WTC11 (cell line): Measurements from ENCODE around the gene B4GALNT1. TPM values are rescaled to one million over a fixed set of nuclear protein-coding genes. Genes with fewer than 3 reads are reported as not detected.

ENCODE experiments used
- ATAC-seq: fragments of 200-7000 bp; cut with Tn5 transposase; 2 replicates; pipeline ENCODE4 v1.10.0; 2021; ENCODE audit warnings: mild to moderate bottlenecking, moderate library complexity
- CTCF ChIA-PET: fragments of 300-600 bp; sonication (Branson Sonifier 250); formaldehyde crosslinking; loops from one replicate; lab custom pipeline; 2021; ENCODE audit warnings: antibody characterized with exemption; lab: Charles Lee
- POLR2A ChIA-PET: fragments of 350-600 bp; sonication (Branson Sonifier 250); formaldehyde crosslinking; loops from one replicate; lab custom pipeline; 2021; ENCODE audit warnings: antibody characterized with exemption; lab: Charles Lee
- DNase-seq: peaks from one replicate; pipeline ENCODE4 v3.0.0; 2021; ENCODE audit warnings: low spot score
- H3K27ac Mint-ChIP-seq: 2 replicates; pipeline ENCODE4 v1.8.0; 2021; ENCODE audit warnings: mixed read lengths
- H3K27me3 Mint-ChIP-seq: 2 replicates; pipeline ENCODE4 v1.8.0; 2021; ENCODE audit warnings: low read depth, mild to moderate bottlenecking, moderate library complexity, mixed read lengths
- H3K36me3 Mint-ChIP-seq: 2 replicates; pipeline ENCODE4 v1.8.0; 2021; ENCODE audit warnings: mixed read lengths
- H3K4me1 Mint-ChIP-seq: 2 replicates; pipeline ENCODE4 v1.8.0; 2022; ENCODE audit warnings: mixed read lengths
- H3K4me3 Mint-ChIP-seq: 2 replicates; pipeline ENCODE4 v1.8.0; 2021; ENCODE audit warnings: mild to moderate bottlenecking, moderate library complexity, mixed read lengths
- H3K9me3 Mint-ChIP-seq: 2 replicates; pipeline ENCODE4 v1.8.0; 2021; ENCODE audit warnings: mixed read lengths
- ARID4B ChIP-seq: sonication (generic); formaldehyde crosslinking; IDR thresholded peaks from 2 replicates; pipeline ENCODE4 v1.8.0; 2023; ENCODE audit warnings: missing genetic modification reagents, mild to moderate bottlenecking, borderline replicate concordance
- ATF3 ChIP-seq: sonication (generic); formaldehyde crosslinking; conservative IDR thresholded peaks from 2 replicates; pipeline ENCODE4 v1.8.1; 2022; ENCODE audit warnings: mild to moderate bottlenecking, missing genetic modification reagents
- ATF6 ChIP-seq: sonication (generic); formaldehyde crosslinking; IDR thresholded peaks from 2 replicates; pipeline ENCODE4 v1.8.1; 2023; ENCODE audit warnings: mild to moderate bottlenecking, missing genetic modification reagents
- E2F5 ChIP-seq: sonication (generic); formaldehyde crosslinking; IDR thresholded peaks from 2 replicates; pipeline ENCODE4 v1.8.1; 2022; ENCODE audit warnings: mild to moderate bottlenecking, moderate library complexity, missing genetic modification reagents
- FOXP1 ChIP-seq: sonication (generic); formaldehyde crosslinking; IDR thresholded peaks from 2 replicates; pipeline ENCODE4 v1.8.0; 2022; ENCODE audit warnings: missing genetic modification reagents, mild to moderate bottlenecking, moderate library complexity, borderline replicate concordance
- IRF2 ChIP-seq: sonication (generic); formaldehyde crosslinking; IDR thresholded peaks from 2 replicates; pipeline ENCODE4 v1.8.0; 2022; ENCODE audit warnings: low read depth, missing genetic modification reagents, borderline replicate concordance
- MXD4 ChIP-seq: fragments of 250-450 bp; sonication (Bioruptor Pico); IDR thresholded peaks from 2 replicates; pipeline ENCODE4 v1.8.0; 2021; ENCODE audit warnings: mild to moderate bottlenecking, moderate library complexity, borderline replicate concordance
- PRDM15 ChIP-seq: sonication (generic); formaldehyde crosslinking; IDR thresholded peaks from 2 replicates; pipeline ENCODE4 v1.8.0; 2022; ENCODE audit warnings: missing genetic modification reagents
- SMAD4 ChIP-seq: sonication (generic); formaldehyde crosslinking; IDR thresholded peaks from 2 replicates; pipeline ENCODE4 v1.8.0; 2022; ENCODE audit warnings: mild to moderate bottlenecking, missing genetic modification reagents
- TEAD4 ChIP-seq: sonication (generic); formaldehyde crosslinking; IDR thresholded peaks from 2 replicates; pipeline ENCODE4 v1.8.0; 2022; ENCODE audit warnings: mild to moderate bottlenecking, missing genetic modification reagents
- USF1 ChIP-seq: sonication (generic); formaldehyde crosslinking; IDR thresholded peaks from 2 replicates; pipeline ENCODE4 v1.8.0; 2022; ENCODE audit warnings: mild to moderate bottlenecking, missing genetic modification reagents
- ZBTB21 ChIP-seq: sonication (generic); formaldehyde crosslinking; IDR thresholded peaks from 2 replicates; pipeline ENCODE4 v1.8.1; 2023; ENCODE audit warnings: mild to moderate bottlenecking, missing genetic modification reagents, borderline replicate concordance
- ZBTB43 ChIP-seq: sonication (generic); formaldehyde crosslinking; IDR thresholded peaks from 2 replicates; pipeline ENCODE4 v1.8.1; 2023; ENCODE audit warnings: mild to moderate bottlenecking, missing genetic modification reagents
- ZNF219 ChIP-seq: sonication (generic); formaldehyde crosslinking; IDR thresholded peaks from 2 replicates; pipeline ENCODE4 v1.8.0; 2023; ENCODE audit warnings: missing genetic modification reagents, mild to moderate bottlenecking, borderline replicate concordance
- ZNF396 ChIP-seq: fragments of 250-450 bp; sonication (Bioruptor Pico); IDR thresholded peaks from 2 replicates; pipeline ENCODE4 v1.8.0; 2021; ENCODE audit warnings: mild to moderate bottlenecking, moderate library complexity, borderline replicate concordance
- ZNF423 ChIP-seq: fragments of 250-450 bp; sonication (Bioruptor Pico); IDR thresholded peaks from 2 replicates; pipeline ENCODE4 v2.1.2; 2022; ENCODE audit warnings: mild to moderate bottlenecking, moderate library complexity
- ZNF532 ChIP-seq: fragments of 250-450 bp; sonication (Bioruptor Pico); IDR thresholded peaks from 2 replicates; pipeline ENCODE4 v1.9.0; 2021; ENCODE audit warnings: mild to moderate bottlenecking, borderline replicate concordance
- total RNA-seq: library from RNA; stranded (reverse); gene quantifications from 3 replicates; pipeline ENCODE4 v1.2.3, GENCODE V29; 2021

Gene B4GALNT1
- total RNA-seq, 1 experiment from 2014 or later = 1.2 TPM

GRCh38 chr12:57576613-57577160 is 56.3 kb downstream of the B4GALNT1 start:
- Mint-ChIP-seq H3K27me3 (no peaks in the 10 kb centered on the region; the same call in 1 of the 2 replicates), H3K27ac (no peak overlapping the region), H3K9me3 (no peaks in the 10 kb centered on the region), H3K36me3 (peaks cover 59% of the 10 kb centered on the region), H3K4me3 (no peak overlapping the region), H3K4me1 (no peaks in the 10 kb centered on the region)
- CTCF ChIA-PET = interaction anchor here (2.6 kb wide), 1 partner anchor 56 kb away, joined by 8 read pairs; the partner anchor contains the start of gene B4GALNT1
- TF ChIP-seq ATF6 (CRISPR knock-in tag) (no peak), TEAD4 (no peak), USF1 (CRISPR knock-in tag) (no peak), ZBTB43 (CRISPR knock-in tag) (no peak), ZNF423 (no peak), E2F5 (CRISPR knock-in tag) (no peak), ARID4B (CRISPR knock-in tag) (no peak), FOXP1 (no peak), IRF2 (no peak), ZNF396 (CRISPR knock-in tag) (no peak), ZNF219 (CRISPR knock-in tag) (no peak), SMAD4 (no peak), ATF3 (no peak), ZNF532 (CRISPR knock-in tag) (no peak), PRDM15 (CRISPR knock-in tag) (no peak), ZBTB21 (CRISPR knock-in tag) (no peak), MXD4 (CRISPR knock-in tag) (no peak)
- no peak for ATAC-seq
- POLR2A ChIA-PET = no interaction called here
- no peak for DNase-seq
